HUES6 (cell line): ENCODE results near the gene BTD.

ENCODE experiments used
- H3K27ac ChIP-seq: 2 replicates; pipeline ENCODE4 v1.7.0; 2013; ENCODE audit warnings: low read depth, mild to moderate bottlenecking, low read length, inconsistent platforms
- H3K27me3 ChIP-seq: 2 replicates; pipeline ENCODE4 v1.6.1; 2013; ENCODE audit warnings: low read length; ENCODE audit not compliant: control insufficient read depth, insufficient read depth
- H3K36me3 ChIP-seq: 2 replicates; pipeline ENCODE4 v1.6.1; 2013; ENCODE audit warnings: low read length; ENCODE audit not compliant: control insufficient read depth, insufficient read depth
- H3K4me1 ChIP-seq: 2 replicates; pipeline ENCODE4 v1.6.1; 2013; ENCODE audit warnings: low read length; ENCODE audit not compliant: control insufficient read depth, insufficient read depth
- H3K4me3 ChIP-seq: 2 replicates; pipeline ENCODE4 v1.5.1; 2013; ENCODE audit warnings: low read depth, low read length
- H3K9ac ChIP-seq: one replicate; pipeline ENCODE4 v1.6.1; 2013; ENCODE audit warnings: mild to moderate bottlenecking, low read length
- H3K9me3 ChIP-seq: 2 replicates; pipeline ENCODE4 v1.6.1; 2013; ENCODE audit warnings: low read depth, low read length; ENCODE audit not compliant: control insufficient read depth, insufficient read depth

BTD gene

GRCh38 chr3:15673536-15673935, 72.0 kb downstream of the BTD start:
- Histone ChIP-seq H3K4me3 (no peak overlapping the region), H3K27ac (no peak overlapping the region), H3K27me3 (no peaks in the 10 kb centered on the region), H3K36me3 (peaks cover 80% of the 10 kb centered on the region), H3K4me1 (peaks cover 2% of the 10 kb centered on the region; the same call in 1 of the 2 replicates), H3K9me3 (no peaks in the 10 kb centered on the region), H3K9ac (no peak overlapping the region)

DNA sequence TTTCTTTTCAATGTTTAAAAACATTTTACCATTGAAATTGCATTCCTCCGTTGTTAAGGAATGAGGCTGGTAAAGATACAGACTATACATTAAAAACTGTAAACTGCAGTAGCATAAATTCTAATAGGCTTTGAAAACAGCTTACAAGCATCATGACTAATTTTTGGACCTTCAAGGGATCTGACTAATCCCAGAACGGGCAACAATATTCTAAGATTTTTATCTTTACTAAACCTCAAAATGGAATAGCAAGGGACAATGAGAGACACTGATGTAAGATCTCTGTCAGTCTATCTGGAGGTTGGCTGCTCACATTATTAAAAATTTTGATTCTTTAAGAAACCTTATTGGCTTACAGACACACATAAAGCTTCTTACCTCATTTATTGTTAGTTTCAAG, 74.7 kb downstream of the BTD start:
- Histone ChIP-seq H3K9ac (no peak overlapping the region), H3K4me1 (no peaks in the 10 kb centered on the region), H3K36me3 (peaks cover 75% of the 10 kb centered on the region), H3K27me3 (no peaks in the 10 kb centered on the region), H3K27ac (no peak overlapping the region), H3K4me3 (no peak overlapping the region), H3K9me3 (no peaks in the 10 kb centered on the region)

DNA sequence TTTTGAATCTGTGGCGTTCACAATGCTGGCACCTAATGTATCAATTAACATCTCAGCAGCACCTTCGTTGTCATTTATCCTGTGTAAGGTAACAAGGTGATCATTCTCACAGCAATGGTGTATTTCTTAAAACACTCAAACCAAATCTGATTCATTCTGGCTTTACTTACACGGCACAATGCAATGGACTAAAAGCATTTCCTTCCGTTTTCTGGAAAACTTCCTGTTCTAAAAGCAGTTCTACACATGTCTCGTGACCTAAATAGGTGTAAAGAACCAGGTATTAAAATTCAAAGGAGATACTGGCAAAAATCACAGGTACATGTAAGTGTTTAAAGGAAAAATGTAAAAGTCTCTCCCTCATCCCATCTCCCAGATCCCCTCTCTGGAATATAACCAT, 77.8 kb downstream of the BTD start:
- H3K27me3 ChIP-seq: no peaks in the 10 kb centered on the region
- no peak overlapping the region for H3K27ac ChIP-seq
- peaks cover 67% of the 10 kb centered on the region for H3K36me3 ChIP-seq
- no peak overlapping the region for H3K4me3 ChIP-seq
- H3K9ac ChIP-seq: no peak overlapping the region
- no peaks in the 10 kb centered on the region for H3K4me1 ChIP-seq
- H3K9me3 ChIP-seq: no peaks in the 10 kb centered on the region

- H3K9me3 ChIP-seq: no peaks in the 10 kb centered on the region
- no peak overlapping the region for H3K9ac ChIP-seq
- H3K27me3 ChIP-seq: no peaks in the 10 kb centered on the region
- H3K4me3 ChIP-seq: no peak overlapping the region
- H3K36me3 ChIP-seq: peaks cover 65% of the 10 kb centered on the region
- H3K4me1 ChIP-seq: no peaks in the 10 kb centered on the region
- no peak overlapping the region for H3K27ac ChIP-seq
Measured at GRCh38 chr3:15681668-15682067, 80.1 kb downstream of the BTD start.

DNA sequence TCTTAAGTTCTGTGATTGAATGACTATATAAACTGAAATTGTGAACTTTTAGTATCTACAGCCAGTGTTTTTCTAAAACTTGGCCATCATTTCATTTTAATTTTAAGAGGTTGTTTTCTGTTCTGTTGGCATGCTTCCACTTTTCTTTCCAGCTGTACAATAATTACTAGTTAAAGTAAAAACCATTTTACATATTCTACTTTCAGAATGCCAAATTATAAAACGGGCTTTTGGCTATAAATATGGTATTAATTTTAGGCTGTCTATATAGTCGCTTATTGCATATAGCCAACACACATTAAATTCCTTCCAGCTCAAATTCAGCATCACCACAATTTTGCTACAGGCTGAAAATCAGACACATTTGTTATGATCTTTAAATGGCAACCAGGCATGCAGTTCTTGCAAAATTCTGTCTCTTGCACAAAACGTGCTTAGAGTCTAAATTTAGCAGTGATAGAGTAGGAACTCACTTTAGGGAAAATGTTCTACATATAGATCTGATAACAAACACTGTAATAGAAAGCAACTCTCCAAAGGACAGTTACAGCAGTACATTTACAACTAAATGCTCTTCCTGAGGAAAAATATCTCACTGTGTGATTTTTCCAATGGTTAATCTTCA, 81.1 kb downstream of the BTD start:
- no peak overlapping the region for H3K27ac ChIP-seq
- H3K4me1 ChIP-seq: no peaks in the 10 kb centered on the region
- H3K27me3 ChIP-seq: no peaks in the 10 kb centered on the region
- H3K9me3 ChIP-seq: no peaks in the 10 kb centered on the region
- H3K36me3 ChIP-seq: peaks cover 56% of the 10 kb centered on the region
- H3K9ac ChIP-seq: no peak overlapping the region
- no peak overlapping the region for H3K4me3 ChIP-seq

DNA sequence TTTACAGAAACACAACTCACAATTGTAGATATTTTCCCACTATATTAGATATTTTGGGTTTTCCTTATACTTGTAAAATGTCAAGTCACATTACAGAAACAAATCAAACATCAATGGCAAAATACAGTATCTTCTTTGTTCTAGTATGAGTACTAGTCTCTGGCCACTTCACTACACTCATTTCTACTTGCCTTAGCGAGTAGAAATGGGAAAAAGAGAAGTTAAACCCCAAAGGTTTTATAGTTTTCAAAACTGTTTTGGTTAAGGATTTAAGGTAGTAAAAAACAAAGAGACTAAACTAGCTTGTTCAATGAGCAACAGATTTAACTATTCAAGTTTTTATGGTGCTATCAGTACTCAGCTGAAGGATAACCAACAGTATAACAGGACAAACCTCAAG, 81.7 kb downstream of the BTD start:
- Histone ChIP-seq H3K27me3 (no peaks in the 10 kb centered on the region), H3K36me3 (peaks cover 53% of the 10 kb centered on the region), H3K4me1 (no peaks in the 10 kb centered on the region), H3K4me3 (no peak overlapping the region), H3K9me3 (no peaks in the 10 kb centered on the region), H3K9ac (no peak overlapping the region), H3K27ac (no peak overlapping the region)

- Histone ChIP-seq H3K4me3 (no peak overlapping the region), H3K9ac (no peak overlapping the region), H3K27me3 (no peaks in the 10 kb centered on the region), H3K27ac (no peak overlapping the region), H3K36me3 (peaks cover 68% of the 10 kb centered on the region), H3K9me3 (no peaks in the 10 kb centered on the region), H3K4me1 (no peaks in the 10 kb centered on the region)
Measured at GRCh38 chr3:15685927-15686326, 84.4 kb downstream of the BTD start.

- H3K9ac ChIP-seq: no peak overlapping the region
- H3K4me1 ChIP-seq: no peaks in the 10 kb centered on the region
- H3K27me3 ChIP-seq: no peaks in the 10 kb centered on the region
- H3K36me3 ChIP-seq: peaks cover 72% of the 10 kb centered on the region
- no peak overlapping the region for H3K4me3 ChIP-seq
- no peaks in the 10 kb centered on the region for H3K9me3 ChIP-seq
- no peak overlapping the region for H3K27ac ChIP-seq
Measured at GRCh38 chr3:15690230-15690629, 88.7 kb downstream of the BTD start.

DNA sequence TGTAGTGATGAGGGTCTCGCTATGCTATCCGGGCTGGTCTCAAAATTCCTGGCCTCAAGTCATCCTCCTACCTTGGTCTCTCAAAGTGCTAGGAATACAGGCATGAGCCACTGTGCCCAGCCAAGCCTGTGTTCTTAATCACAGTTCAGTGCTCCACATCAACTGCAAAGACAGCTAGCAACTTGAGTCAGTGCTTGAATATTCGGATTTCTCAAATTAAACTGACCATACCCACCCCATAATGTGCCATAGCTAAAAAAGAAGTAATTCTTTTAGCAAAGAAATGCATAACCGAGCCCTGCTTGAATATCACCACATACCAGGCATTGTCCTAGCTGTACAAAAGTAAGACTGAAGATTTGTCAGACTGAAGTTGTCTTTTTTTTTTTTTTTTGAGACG, 89.2 kb downstream of the BTD start:
- Histone ChIP-seq H3K27ac (no peak overlapping the region), H3K36me3 (peaks cover 74% of the 10 kb centered on the region), H3K4me3 (no peak overlapping the region), H3K27me3 (no peaks in the 10 kb centered on the region), H3K4me1 (no peaks in the 10 kb centered on the region), H3K9ac (no peak overlapping the region), H3K9me3 (no peaks in the 10 kb centered on the region)

DNA sequence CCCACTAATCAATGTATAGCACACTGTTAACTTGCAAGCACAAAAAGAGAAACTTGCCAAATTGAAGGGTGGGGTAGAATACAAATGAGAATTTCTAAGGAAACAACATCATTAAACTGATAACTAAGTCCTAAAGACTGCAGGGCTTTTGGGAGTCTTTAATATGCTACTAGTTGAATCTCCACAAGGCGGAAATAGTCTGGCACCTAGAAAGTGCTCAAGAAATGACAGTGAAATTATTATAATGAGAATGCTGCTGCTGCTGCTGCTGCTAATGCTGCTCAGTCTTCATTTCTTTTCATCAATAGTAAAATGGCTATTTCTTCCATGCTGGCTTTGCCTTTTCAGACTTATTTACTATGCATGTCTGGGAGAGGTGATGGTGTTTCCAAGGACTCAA, 91.8 kb downstream of the BTD start:
- Histone ChIP-seq H3K9me3 (no peaks in the 10 kb centered on the region), H3K27ac (no peak overlapping the region), H3K27me3 (no peaks in the 10 kb centered on the region), H3K36me3 (peaks cover 62% of the 10 kb centered on the region), H3K4me3 (no peak overlapping the region), H3K9ac (no peak overlapping the region), H3K4me1 (no peaks in the 10 kb centered on the region)

DNA sequence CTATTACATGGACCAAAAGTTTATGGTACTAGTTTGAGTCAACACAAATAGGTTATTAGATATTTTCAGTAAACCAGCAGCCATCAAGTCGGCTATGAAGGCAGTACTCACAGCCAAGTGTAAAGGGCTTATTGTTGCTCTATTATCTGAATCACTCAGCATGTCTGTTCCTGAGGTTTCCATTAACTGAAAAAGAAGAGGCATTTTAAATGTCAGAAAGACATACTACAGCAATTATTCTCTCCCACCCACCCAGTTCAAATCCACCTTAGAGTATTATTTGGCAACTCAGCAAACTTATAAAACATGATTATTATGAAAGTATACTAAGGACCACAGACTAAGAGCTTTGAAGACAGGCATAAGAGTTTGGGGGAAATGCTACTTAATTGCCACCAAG, 93.1 kb downstream of the BTD start:
- Histone ChIP-seq H3K27ac (no peak overlapping the region), H3K9me3 (no peaks in the 10 kb centered on the region), H3K27me3 (no peaks in the 10 kb centered on the region), H3K9ac (no peak overlapping the region), H3K4me3 (no peak overlapping the region), H3K36me3 (peaks cover 49% of the 10 kb centered on the region), H3K4me1 (no peaks in the 10 kb centered on the region)
